K562 (cell line): ENCODE measurements around the gene FASTK. TPM values are rescaled to one million over a fixed set of nuclear protein-coding genes. Genes with fewer than 3 reads are reported as not detected.

Source experiments
- ATF1 ChIP-seq, 2 experiments: fragments of 450-650 bp in 1 of 2; IDR thresholded peaks; 2 replicates each; pipeline ENCODE4 v1.6.1; 2016; ENCODE audit warnings: missing compliant biosample characterization in 1 of 2, missing genetic modification characterization in 1 of 2
- CEBPZ ChIP-seq: fragments of 150-350 bp; IDR thresholded peaks from 2 replicates; pipeline ENCODE4 v1.6.1; 2014; ENCODE audit warnings: low read depth, mild to moderate bottlenecking, low read length, borderline replicate concordance
- MBD2 ChIP-seq: sonication (generic); IDR thresholded peaks from 2 replicates; pipeline ENCODE4 v1.6.1; 2016; ENCODE audit warnings: low read depth, borderline replicate concordance
- MED1 ChIP-seq: sonication (generic); formaldehyde crosslinking; IDR thresholded peaks from 2 replicates; pipeline ENCODE4 v1.8.1; 2023; ENCODE audit warnings: missing genetic modification reagents, borderline replicate concordance
- NBN ChIP-seq: fragments of 450-650 bp; IDR thresholded peaks from 2 replicates; pipeline ENCODE4 v1.6.1; 2016; ENCODE audit warnings: low read depth, mild to moderate bottlenecking
- NCOA1 ChIP-seq: fragments of 450-650 bp; IDR thresholded peaks from 2 replicates; pipeline ENCODE4 v1.6.1; 2016; ENCODE audit warnings: low read depth
- RB1 ChIP-seq: fragments of 450-650 bp; IDR thresholded peaks from 2 replicates; pipeline ENCODE4 v1.6.1; 2017; ENCODE audit warnings: low read depth, mild to moderate bottlenecking
- TAL1 ChIP-seq: fragments of 450-650 bp; IDR thresholded peaks from 2 replicates; pipeline ENCODE4 v1.6.1; 2016; ENCODE audit warnings: mild to moderate bottlenecking
- TCFL5 ChIP-seq: fragments of 250-450 bp; sonication (Bioruptor Pico); conservative IDR thresholded peaks from 2 replicates; pipeline ENCODE4 v1.6.1; 2021; ENCODE audit warnings: mild to moderate bottlenecking, moderate library complexity, matching md5 sums
- ZBTB43 ChIP-seq: sonication (generic); formaldehyde crosslinking; IDR thresholded peaks from 2 replicates; pipeline ENCODE4 v1.8.0; 2023; ENCODE audit warnings: mild to moderate bottlenecking, missing genetic modification reagents
- ZNF347 ChIP-seq: fragments of 450-650 bp; formaldehyde crosslinking; IDR thresholded peaks from 2 replicates; pipeline ENCODE4 v1.4.0; 2020; ENCODE audit warnings: low read depth, mild to moderate bottlenecking, moderate library complexity
- ZNF551 ChIP-seq: fragments of 250-450 bp; sonication (Bioruptor Pico); IDR thresholded peaks from 2 replicates; pipeline ENCODE4 v1.5.0; 2021; ENCODE audit warnings: mild to moderate bottlenecking, moderate library complexity
- polyA plus RNA-seq, 8 experiments: library from polyadenylated mRNA; depleted of rRNA in 4 of 8; stranded (reverse) in 5 of 8; unstranded in 3 of 8; fragments of >200 nt; fragmentation: Nextera tagmentation in 2 of 8; fragmentation: Illumina TruSeq in 1 of 8; extraction: Ambion mirVana in 2 of 8; extraction: Trizol in 1 of 8; gene quantifications; 2 replicates each; pipeline versions ENCODE4 v1.2.1 to v1.2.3, GENCODE V29; 2011 to 2014; ENCODE audit warnings: inconsistent platforms in 1 of 8, missing spikeins in 1 of 8
- total RNA-seq, 7 experiments: library from RNA; depleted of rRNA in 6 of 7; stranded (reverse); fragments of >200 nt in 6 of 7; fragmentation: Illumina TruSeq in 2 of 7; extraction: Trizol in 2 of 7; gene quantifications; 2 replicates each; pipeline versions ENCODE4 v1.2.1 to v1.2.3, GENCODE V29; 2011 to 2021; ENCODE audit warnings: low replicate concordance in 1 of 7
- TF ChIP-seq, protein P1 (sequence below): fragments of 250-450 bp; sonication (Bioruptor Pico); IDR thresholded peaks from 2 replicates; pipeline ENCODE4 v1.5.0; 2020; ENCODE audit warnings: mild to moderate bottlenecking
- TF ChIP-seq, protein P2 (sequence below): sonication (generic); formaldehyde crosslinking; IDR thresholded peaks from 2 replicates; pipeline ENCODE4 v1.8.0; 2022; ENCODE audit warnings: mild to moderate bottlenecking, missing genetic modification reagents
- TF ChIP-seq, protein P3 (sequence below): fragments of 250-450 bp; sonication (Bioruptor Pico); IDR thresholded peaks from 2 replicates; pipeline ENCODE4 v1.8.0; 2021; ENCODE audit warnings: moderate library complexity, mild to moderate bottlenecking, inconsistent platforms
- TF ChIP-seq, protein P4 (sequence below), 2 experiments: fragments of 450-650 bp; conservative IDR thresholded peaks; 2 replicates each; pipeline ENCODE4 v1.6.1; 2017; ENCODE audit warnings: mild to moderate bottlenecking in 2 of 2, moderate library complexity in 2 of 2
- TF ChIP-seq, protein P5 (sequence below): IDR thresholded peaks from 2 replicates; pipeline ENCODE4 v1.6.1; 2012; ENCODE audit warnings: low read depth, low read length, improper control_type of control experiment, borderline replicate concordance

The FASTK gene
- total and polyA plus RNA-seq, 9 of the 15 experiments (the other 6 are each of a cell fraction or from before 2014, with no cell fraction given), result 0.51 to 150 (median 48.2) TPM

DNA sequence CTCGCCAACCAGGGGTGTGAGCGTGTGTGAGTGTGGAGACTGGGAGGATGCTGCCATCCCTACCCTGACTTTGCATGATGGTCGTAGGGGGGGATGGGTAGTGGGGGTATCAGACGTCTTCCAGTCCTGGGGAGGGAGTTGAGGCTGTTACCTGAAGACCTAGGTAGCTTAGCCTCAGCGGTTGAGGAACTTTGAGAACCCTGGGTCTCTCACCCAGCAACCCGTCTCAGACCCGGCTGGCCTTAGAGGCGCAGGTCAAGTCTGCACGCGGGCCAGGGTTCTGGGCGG is 18.6 kb downstream of the FASTK start (continued):
- TF ChIP-seq, protein P1, sequence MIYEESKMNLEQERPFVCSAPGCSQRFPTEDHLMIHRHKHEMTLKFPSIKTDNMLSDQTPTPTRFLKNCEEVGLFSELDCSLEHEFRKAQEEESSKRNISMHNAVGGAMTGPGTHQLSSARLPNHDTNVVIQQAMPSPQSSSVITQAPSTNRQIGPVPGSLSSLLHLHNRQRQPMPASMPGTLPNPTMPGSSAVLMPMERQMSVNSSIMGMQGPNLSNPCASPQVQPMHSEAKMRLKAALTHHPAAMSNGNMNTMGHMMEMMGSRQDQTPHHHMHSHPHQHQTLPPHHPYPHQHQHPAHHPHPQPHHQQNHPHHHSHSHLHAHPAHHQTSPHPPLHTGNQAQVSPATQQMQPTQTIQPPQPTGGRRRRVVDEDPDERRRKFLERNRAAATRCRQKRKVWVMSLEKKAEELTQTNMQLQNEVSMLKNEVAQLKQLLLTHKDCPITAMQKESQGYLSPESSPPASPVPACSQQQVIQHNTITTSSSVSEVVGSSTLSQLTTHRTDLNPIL (CRISPR knock-in tag), result no peak
- TF ChIP-seq MBD2 (no peak), CEBPZ (no peak), NBN (no peak), MED1 (CRISPR knock-in tag) (no peak), TAL1 (no peak), ZNF551 (CRISPR knock-in tag) (no peak), RB1 (no peak), ATF1 (CRISPR knock-in tag; IDR thresholded peaks at IDR 0.05) (no peak), ATF1 (tag; IDR thresholded peaks at IDR 0.05) (no peak), TCFL5 (CRISPR knock-in tag) (no peak), ZNF347 (CRISPR knock-in tag) (no peak), ZBTB43 (CRISPR knock-in tag) (peak; percentile 87; the same call in 1 of the 2 replicates), NCOA1 (no peak)
- TF ChIP-seq, protein P2, sequence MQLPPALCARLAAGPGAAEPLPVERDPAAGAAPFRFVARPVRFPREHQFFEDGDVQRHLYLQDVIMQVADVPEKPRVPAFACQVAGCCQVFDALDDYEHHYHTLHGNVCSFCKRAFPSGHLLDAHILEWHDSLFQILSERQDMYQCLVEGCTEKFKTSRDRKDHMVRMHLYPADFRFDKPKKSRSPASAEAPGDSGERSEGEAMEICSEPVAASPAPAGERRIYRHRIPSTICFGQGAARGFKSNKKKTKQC, result no peak
- TF ChIP-seq, protein P3, sequence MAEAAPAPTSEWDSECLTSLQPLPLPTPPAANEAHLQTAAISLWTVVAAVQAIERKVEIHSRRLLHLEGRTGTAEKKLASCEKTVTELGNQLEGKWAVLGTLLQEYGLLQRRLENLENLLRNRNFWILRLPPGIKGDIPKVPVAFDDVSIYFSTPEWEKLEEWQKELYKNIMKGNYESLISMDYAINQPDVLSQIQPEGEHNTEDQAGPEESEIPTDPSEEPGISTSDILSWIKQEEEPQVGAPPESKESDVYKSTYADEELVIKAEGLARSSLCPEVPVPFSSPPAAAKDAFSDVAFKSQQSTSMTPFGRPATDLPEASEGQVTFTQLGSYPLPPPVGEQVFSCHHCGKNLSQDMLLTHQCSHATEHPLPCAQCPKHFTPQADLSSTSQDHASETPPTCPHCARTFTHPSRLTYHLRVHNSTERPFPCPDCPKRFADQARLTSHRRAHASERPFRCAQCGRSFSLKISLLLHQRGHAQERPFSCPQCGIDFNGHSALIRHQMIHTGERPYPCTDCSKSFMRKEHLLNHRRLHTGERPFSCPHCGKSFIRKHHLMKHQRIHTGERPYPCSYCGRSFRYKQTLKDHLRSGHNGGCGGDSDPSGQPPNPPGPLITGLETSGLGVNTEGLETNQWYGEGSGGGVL (CRISPR knock-in tag), result no peak
- TF ChIP-seq, protein P4, sequence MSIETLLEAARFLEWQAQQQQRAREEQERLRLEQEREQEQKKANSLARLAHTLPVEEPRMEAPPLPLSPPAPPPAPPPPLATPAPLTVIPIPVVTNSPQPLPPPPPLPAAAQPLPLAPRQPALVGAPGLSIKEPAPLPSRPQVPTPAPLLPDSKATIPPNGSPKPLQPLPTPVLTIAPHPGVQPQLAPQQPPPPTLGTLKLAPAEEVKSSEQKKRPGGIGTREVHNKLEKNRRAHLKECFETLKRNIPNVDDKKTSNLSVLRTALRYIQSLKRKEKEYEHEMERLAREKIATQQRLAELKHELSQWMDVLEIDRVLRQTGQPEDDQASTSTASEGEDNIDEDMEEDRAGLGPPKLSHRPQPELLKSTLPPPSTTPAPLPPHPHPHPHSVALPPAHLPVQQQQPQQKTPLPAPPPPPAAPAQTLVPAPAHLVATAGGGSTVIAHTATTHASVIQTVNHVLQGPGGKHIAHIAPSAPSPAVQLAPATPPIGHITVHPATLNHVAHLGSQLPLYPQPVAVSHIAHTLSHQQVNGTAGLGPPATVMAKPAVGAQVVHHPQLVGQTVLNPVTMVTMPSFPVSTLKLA (conservative IDR thresholded peaks at IDR 0.05), result no peak
- TF ChIP-seq, protein P5, sequence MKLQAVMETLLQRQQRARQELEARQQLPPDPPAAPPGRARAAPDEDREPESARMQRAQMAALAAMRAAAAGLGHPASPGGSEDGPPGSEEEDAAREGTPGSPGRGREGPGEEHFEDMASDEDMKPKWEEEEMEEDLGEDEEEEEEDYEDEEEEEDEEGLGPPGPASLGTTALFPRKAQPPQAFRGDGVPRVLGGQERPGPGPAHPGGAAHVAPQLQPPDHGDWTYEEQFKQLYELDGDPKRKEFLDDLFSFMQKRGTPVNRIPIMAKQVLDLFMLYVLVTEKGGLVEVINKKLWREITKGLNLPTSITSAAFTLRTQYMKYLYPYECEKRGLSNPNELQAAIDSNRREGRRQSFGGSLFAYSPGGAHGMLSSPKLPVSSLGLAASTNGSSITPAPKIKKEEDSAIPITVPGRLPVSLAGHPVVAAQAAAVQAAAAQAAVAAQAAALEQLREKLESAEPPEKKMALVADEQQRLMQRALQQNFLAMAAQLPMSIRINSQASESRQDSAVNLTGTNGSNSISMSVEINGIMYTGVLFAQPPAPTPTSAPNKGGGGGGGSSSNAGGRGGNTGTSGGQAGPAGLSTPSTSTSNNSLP, result no peak
